NCI-H82 treated with DMSO at 0.1 percent for 48 hours (cell line): Measurements from ENCODE around the gene RRP8.

Experiments used
- DNase-seq: peaks from one replicate; lab custom pipeline; 2025; ENCODE audit not compliant: unreplicated experiment; lab: John Stamatoyannopoulos, UW

RRP8 gene

GRCh38 chr11:6604790-6605189, 1.4 kb upstream of the RRP8 start:
- no peak for DNase-seq

GRCh38 chr11:6604081-6604626, 738 bp upstream of the RRP8 start:
- no peak for DNase-seq

- no peak for DNase-seq
Observed at GRCh38 chr11:6602096-6602940, 1.1 kb downstream of the RRP8 start.

GRCh38 chr11:6601041-6601461, 2.4 kb downstream of the RRP8 start:
- DNase-seq: no peak

GRCh38 chr11:6599881-6600390, 3.5 kb downstream of the RRP8 start:
- DNase-seq: no peak

GRCh38 chr11:6599449-6599848, 4.0 kb downstream of the RRP8 start:
- DNase-seq: no peak

- no peak for DNase-seq
Observed at GRCh38 chr11:6598555-6598954, 4.9 kb downstream of the RRP8 start.

- peak; percentile 61 for DNase-seq
Observed at GRCh38 chr11:6596239-6596877, 7.1 kb downstream of the RRP8 start.

GRCh38 chr11:6594142-6594768, 9.2 kb downstream of the RRP8 start:
- DNase-seq: no peak

- DNase-seq: no peak
Observed at GRCh38 chr11:6588018-6588417, 15.4 kb downstream of the RRP8 start.

GRCh38 chr11:6587360-6587953, 16.0 kb downstream of the RRP8 start:
- DNase-seq: no peak

- no peak for DNase-seq
Observed at GRCh38 chr11:6586434-6587359, 16.7 kb downstream of the RRP8 start.

- DNase-seq: no peak
Observed at GRCh38 chr11:6584528-6584927, 18.9 kb downstream of the RRP8 start.

GRCh38 chr11:6583584-6583983, 19.8 kb downstream of the RRP8 start:
- no peak for DNase-seq

- DNase-seq: no peak
Observed at GRCh38 chr11:6579681-6580080, 23.7 kb downstream of the RRP8 start.

- no peak for DNase-seq
Observed at GRCh38 chr11:6578134-6578533, 25.3 kb downstream of the RRP8 start.

- DNase-seq: peak; percentile 70
Observed at GRCh38 chr11:6576471-6577373, 26.7 kb downstream of the RRP8 start.

- DNase-seq: no peak
Observed at GRCh38 chr11:6574816-6575715, 28.4 kb downstream of the RRP8 start.
